Mononuclear cell (primary cell): ENCODE data around the gene DNMT3L. TPM values are rescaled to one million over a fixed set of nuclear protein-coding genes. Genes with fewer than 3 reads are reported as not detected.
"Not testable (repeated sequence)": the region's sequence is repeated elsewhere in the genome, so short reads cannot be mapped to it uniquely, and the experiment has no call there.

Experiments
- H3K27me3 ChIP-seq: 2 replicates; pipeline ENCODE4 v1.6.0; 2011; ENCODE audit warnings: low read length, control low read depth; ENCODE audit not compliant: insufficient read depth
- H3K4me1 ChIP-seq: 2 replicates; pipeline ENCODE4 v1.5.1; 2011; ENCODE audit warnings: mild to moderate bottlenecking, low read length, control low read depth; ENCODE audit not compliant: insufficient read depth
- H3K4me3 ChIP-seq: 2 replicates; pipeline ENCODE4 v1.5.1; 2011; ENCODE audit warnings: mild to moderate bottlenecking, low read length, moderate library complexity
- H3K9me3 ChIP-seq: 2 replicates; pipeline ENCODE4 v1.5.1; 2011; ENCODE audit warnings: low read depth, mild to moderate bottlenecking, control low read depth, low read length
- total RNA-seq: library from RNA; depleted of rRNA; stranded (reverse); fragments of >200 nt; gene quantifications from one replicate; pipeline ENCODE4 v1.2.3, GENCODE V29; 2012

The DNMT3L gene
- total RNA-seq, 1 donor: not detected

GRCh38 chr21:44288251-44289110 is 26.8 kb upstream of the DNMT3L start:
- Histone ChIP-seq H3K4me1 (no peaks in the 10 kb centered on the region), H3K4me3 (no peak overlapping the region), H3K9me3 (no peaks in the 10 kb centered on the region), H3K27me3 (no peaks in the 10 kb centered on the region)

- no peak overlapping the region for H3K4me3 ChIP-seq
Observed at GRCh38 chr21:44286716-44287632, 25.3 kb upstream of the DNMT3L start.

GRCh38 chr21:44286086-44286715 is 24.5 kb upstream of the DNMT3L start:
- Histone ChIP-seq H3K9me3 (no peaks in the 10 kb centered on the region), H3K4me1 (no peaks in the 10 kb centered on the region), H3K4me3 (no peak overlapping the region), H3K27me3 (no peaks in the 10 kb centered on the region)

More at GRCh38 chr21:44286716-44287632, 25.3 kb upstream of the DNMT3L start:
- Histone ChIP-seq H3K4me1 (no peaks in the 10 kb centered on the region), H3K9me3 (no peaks in the 10 kb centered on the region), H3K27me3 (no peaks in the 10 kb centered on the region)

- H3K4me1 ChIP-seq: no peaks in the 10 kb centered on the region
- no peaks in the 10 kb centered on the region for H3K9me3 ChIP-seq
- no peak within 1 kb of the TSS for H3K4me3 ChIP-seq
- H3K27me3 ChIP-seq: no peaks in the 10 kb centered on the region
Observed at GRCh38 chr21:44285138-44285992, 23.7 kb upstream of the DNMT3L start, which contains the start of gene AIRE. AIRE (plus strand) TSS chr21:44285876; CDS start chr21:44286007, 131 bp downstream.

GRCh38 chr21:44283948-44284347 is 22.3 kb upstream of the DNMT3L start:
- Histone ChIP-seq H3K4me3 (no peak overlapping the region), H3K27me3 (no peaks in the 10 kb centered on the region), H3K9me3 (no peaks in the 10 kb centered on the region), H3K4me1 (no peaks in the 10 kb centered on the region)

- not testable (repeated sequence) for H3K9me3 ChIP-seq, H3K4me1 ChIP-seq, H3K27me3 ChIP-seq, H3K4me3 ChIP-seq
Observed at GRCh38 chr21:44283211-44283785, 21.6 kb upstream of the DNMT3L start.

- no peaks in the 10 kb centered on the region for H3K9me3 ChIP-seq
- H3K4me1 ChIP-seq: no peaks in the 10 kb centered on the region
- H3K4me3 ChIP-seq: no peak overlapping the region
- no peaks in the 10 kb centered on the region for H3K27me3 ChIP-seq
Observed at GRCh38 chr21:44282370-44282769, 20.7 kb upstream of the DNMT3L start.

- no peaks in the 10 kb centered on the region for H3K9me3 ChIP-seq
- H3K4me3 ChIP-seq: no peak overlapping the region
- H3K27me3 ChIP-seq: no peaks in the 10 kb centered on the region
- no peaks in the 10 kb centered on the region for H3K4me1 ChIP-seq
Observed at GRCh38 chr21:44281801-44282200, 20.1 kb upstream of the DNMT3L start.

GRCh38 chr21:44279354-44280260 is 17.9 kb upstream of the DNMT3L start:
- H3K9me3 ChIP-seq: no peaks in the 10 kb centered on the region
- no peaks in the 10 kb centered on the region for H3K27me3 ChIP-seq
- H3K4me3 ChIP-seq: no peak overlapping the region
- no peaks in the 10 kb centered on the region for H3K4me1 ChIP-seq

GRCh38 chr21:44275041-44275440 is 13.3 kb upstream of the DNMT3L start:
- Histone ChIP-seq H3K27me3 (no peaks in the 10 kb centered on the region), H3K4me1 (no peaks in the 10 kb centered on the region), H3K4me3 (no peak overlapping the region), H3K9me3 (no peaks in the 10 kb centered on the region)

- H3K4me1 ChIP-seq: no peaks in the 10 kb centered on the region
- H3K9me3 ChIP-seq: no peaks in the 10 kb centered on the region
- H3K4me3 ChIP-seq: no peak overlapping the region
- H3K27me3 ChIP-seq: no peaks in the 10 kb centered on the region
Observed at GRCh38 chr21:44273046-44273445, 11.3 kb upstream of the DNMT3L start.

- Histone ChIP-seq H3K4me1 (no peaks in the 10 kb centered on the region), H3K4me3 (no peak overlapping the region), H3K9me3 (no peaks in the 10 kb centered on the region), H3K27me3 (no peaks in the 10 kb centered on the region)
Observed at GRCh38 chr21:44272284-44272858, 10.7 kb upstream of the DNMT3L start.
